Embryonic facial prominence (tissue), 1 donor: Measurements from ENCODE around the gene FAM110A.
"Not testable (repeated sequence)": the region's sequence is repeated elsewhere in the genome, so short reads cannot be mapped to it uniquely, and the experiment has no call there.

Source experiments
- DNase-seq: peaks from one replicate; pipeline ENCODE4 v3.0.0-alpha.2; 2016; ENCODE audit errors: extremely low spot score

The FAM110A gene

DNA sequence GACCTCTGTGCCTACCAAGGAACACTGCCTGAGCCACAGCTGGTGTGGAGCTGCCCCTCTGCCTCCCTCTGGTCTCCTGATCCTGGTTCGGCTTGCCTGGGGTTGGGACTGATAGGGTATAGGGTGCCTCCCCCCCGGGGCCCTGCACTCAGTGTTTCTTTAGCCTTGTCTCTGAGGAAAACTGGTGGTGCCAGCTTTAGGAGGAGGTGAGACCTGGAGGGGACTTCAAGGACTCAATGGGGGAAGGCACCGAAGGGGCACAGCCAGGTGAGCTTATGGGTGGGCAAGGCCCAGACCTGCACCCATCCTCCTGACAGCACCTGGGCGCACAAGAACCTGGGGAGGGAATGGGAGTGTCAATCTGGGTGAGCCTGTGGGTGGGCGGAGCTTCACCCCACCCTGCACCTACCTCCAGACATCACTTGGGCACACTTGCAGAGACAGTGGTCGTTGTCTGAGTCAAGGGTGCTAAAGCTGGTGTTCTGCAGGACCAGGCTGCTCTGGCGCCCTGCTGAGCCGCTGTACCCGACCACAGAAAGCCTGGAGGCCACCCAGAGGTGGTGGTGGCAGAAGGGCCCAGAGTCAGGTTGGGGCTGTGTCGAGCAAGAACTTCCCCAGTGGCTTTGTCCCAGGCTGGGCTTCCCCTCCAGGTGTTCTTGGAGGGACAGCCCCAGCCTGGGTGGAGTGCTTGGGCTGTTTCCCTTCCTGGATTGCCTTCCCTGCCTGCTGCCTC, 40.5 kb downstream of the FAM110A start:
- DNase-seq, result no peak

DNA sequence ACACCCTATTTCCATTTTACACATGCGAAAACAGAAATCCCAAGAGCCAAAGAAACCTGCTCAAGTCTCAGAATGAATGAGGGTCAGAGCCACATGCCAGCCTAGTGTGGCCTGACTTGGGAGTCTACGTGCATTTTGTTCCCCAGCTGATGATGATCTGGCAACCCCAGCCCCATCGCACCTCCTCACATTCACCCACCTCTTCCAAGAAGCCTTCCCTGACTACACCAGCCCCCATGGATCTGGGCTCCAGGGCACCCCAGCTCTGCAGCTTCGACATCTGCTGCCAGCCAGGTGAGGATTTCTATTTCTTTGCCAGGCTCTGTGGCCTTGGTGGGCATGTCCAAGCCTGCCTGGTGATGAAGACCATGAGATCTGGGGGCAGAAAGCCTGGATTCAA, 41.6 kb downstream of the FAM110A start:
- no peak for DNase-seq

DNA sequence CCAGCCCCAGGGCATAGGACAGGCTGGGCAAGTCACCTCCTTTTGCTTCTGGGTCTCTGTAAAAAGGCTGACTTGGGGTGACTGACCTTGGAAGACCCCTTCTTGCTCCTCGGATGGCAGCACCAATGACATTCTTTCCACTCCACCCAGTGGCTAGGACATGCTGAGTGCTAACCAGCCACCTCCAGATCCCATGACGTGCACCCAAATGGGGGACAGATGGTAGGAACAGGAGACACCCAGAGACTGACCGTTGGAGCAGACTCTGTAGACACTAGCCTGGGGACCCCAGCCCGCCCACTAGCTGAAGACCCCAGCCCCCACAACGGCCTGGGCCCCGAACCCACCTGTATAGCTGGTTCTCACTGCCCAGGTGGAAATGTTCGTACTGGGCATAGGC, 44.3 kb downstream of the FAM110A start:
- no peak for DNase-seq

DNA sequence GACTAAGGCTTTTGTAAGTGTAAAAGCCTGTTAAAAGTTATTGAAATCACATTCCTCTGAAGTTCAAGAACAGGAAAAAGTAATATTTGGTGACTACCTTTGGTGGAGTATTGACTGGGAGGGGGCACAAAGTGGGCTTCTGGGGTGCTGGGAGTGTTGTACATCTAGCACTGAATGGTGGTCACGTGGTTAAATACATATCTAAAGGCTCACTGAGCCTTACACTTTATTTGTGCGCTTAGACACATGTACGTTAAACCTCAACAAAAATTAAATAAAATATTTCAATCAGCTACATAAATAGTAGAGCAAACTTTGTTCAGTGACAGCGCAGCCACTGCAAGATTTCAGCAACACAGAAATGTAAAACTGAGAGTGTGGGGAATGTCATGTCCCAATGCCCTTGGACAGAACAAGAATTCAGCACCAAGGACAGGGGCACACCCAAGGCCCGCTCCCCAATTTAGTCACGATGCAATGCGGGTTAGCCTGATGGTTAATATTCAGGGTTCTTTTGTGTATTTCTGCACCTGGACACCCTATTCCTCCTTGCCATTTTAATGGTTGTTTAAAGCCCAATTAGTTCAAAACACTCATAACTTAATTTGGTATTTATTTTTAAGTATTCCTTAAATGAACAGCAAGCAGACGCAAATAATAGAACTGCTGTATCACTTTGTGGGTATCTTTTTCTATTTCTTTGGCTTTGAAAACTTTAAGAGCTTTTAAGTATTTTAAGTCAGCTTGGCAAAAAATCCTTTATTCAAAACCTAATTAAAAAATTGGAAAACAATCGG, 45.2 kb downstream of the FAM110A start:
- DNase-seq, result peak; percentile 16

DNA sequence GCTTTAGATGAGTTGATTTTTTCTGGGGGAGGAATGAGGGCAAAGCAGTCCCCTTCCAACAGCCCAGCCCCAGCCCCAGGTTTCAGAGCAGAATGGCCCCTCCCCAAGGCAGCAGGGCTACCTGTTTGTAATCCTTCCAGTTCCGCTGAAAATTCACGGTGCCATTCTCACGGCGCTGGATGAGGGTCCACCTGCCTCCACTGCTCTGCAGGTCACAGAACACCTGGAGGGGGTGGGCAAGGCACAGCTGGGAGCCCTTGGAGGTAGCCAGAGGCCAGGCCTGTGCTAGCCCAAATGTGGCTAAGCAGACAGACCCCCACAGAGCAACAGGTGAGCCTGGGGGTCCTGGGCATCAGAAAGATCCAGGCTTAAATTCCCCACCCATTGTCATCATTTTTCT, 46.1 kb downstream of the FAM110A start:
- no peak for DNase-seq

DNA sequence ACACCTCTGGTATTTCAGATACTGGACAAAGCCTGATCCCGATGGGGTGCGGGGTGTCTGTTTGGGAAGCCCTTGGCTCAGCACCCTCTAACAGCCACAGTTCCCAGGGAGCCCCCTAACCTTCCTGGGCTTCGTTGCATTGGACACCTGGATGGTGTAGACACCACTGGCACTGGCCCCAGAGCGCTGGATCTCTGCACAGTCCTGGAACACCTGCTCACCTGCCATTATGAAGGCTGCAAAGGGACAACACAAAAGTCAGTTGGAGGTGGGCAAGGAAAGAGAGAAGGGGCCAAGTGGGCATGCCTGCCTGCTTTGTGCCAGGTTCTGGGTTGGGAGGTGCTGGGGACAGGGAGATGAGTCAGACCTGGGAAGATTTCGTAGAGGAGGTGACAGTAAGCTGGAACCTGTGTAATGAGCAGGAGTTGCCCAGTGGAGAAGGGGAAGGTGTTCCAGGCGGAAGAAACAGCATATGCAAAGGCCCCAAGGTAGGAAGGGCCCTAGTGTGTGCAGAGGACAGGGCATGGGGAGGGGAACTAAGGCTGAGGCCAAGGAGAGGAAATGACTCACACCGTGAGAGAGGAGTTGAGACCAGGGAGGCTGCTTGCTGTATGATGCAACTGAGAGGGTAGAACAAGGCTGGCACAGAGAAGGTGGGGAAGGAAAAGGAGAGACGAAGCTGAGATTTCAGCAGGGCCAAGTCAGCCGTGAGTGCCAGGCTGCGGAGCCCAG, 47.7 kb downstream of the FAM110A start:
- no peak for DNase-seq

DNA sequence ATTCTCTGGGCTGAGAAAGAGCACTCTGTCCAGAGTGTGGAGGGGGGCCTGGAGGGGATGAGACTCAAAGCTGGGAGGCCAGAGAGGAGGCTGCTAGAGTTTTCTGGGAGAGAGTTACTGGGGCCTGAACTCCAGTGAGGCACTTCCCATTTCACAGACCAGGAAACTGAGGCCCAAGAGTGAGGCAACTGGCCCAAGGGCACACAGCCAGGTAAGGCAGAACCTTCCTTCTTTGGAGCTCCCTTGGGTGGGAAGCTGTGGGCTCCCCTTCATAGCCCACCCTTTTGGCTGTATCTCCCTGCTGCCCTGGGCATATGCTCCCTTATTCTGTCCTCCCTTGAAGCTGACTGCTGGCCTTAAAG, 48.2 kb downstream of the FAM110A start:
- no peak for DNase-seq

DNA sequence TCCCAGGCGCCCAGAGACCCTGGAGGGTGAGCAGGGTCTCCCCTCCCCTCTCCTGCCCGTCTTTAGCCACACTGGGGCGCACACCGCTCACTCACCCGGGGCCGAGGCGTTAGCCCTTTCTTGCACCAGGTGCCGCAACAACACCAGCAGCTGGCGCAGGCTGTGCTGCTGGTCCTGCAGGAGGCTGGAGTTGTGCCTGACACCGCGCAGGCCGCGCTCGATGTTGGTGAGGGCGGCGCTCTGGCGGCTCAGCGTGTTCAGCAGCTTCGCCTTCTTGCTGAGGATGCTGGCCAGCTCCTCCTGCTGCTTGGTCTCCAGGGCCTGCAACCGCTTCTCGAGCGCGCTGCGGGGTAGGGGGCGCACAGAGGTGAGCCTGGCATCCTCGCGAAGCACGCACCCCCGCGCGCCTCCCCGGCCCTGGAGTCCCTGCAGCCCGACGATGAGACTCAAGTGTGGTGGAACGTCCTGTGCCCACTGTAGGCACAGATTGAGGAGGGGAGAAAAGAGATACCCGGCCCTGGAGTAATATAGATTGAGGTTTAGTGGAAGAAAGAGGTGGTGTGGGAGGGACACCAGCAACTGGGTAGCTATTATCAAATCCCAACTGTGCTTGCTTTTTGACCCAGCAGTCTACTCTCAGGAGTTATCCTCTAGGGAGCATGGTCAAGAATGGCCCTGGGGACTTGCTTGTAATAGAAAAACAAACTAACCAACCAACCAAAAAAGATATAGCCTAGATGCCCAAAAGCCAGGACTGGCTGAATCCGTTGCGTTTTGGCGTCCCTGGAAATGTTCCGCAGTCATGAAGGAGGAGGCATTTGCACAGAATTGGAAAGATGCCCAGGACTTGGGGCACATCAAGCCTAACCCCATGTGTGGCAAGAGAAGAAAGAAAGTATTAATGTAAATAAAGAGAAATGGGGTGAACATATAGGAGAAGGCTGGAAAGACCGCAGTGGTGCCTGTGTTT, 51.8 kb downstream of the FAM110A start:
- no peak for DNase-seq

DNA sequence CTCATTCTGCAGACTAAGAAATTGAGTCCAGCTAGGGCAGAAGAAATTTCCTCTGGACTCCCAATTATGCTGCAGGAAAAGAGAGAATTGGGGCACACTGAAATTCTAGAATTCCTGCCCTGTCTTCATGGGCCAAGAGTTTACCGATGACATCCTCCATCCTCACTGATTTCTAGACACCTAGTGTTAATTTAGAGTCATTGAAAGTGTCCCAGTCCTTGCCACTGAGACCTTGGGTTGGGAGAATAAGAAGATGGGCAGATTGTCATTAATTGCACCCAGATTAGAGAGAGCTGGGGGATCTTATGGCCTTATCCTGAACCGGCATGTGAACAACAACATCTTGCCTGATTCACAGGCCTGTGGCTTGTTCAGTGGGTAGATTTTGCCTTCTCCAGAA, 53.6 kb downstream of the FAM110A start:
- DNase-seq, result no peak

DNA sequence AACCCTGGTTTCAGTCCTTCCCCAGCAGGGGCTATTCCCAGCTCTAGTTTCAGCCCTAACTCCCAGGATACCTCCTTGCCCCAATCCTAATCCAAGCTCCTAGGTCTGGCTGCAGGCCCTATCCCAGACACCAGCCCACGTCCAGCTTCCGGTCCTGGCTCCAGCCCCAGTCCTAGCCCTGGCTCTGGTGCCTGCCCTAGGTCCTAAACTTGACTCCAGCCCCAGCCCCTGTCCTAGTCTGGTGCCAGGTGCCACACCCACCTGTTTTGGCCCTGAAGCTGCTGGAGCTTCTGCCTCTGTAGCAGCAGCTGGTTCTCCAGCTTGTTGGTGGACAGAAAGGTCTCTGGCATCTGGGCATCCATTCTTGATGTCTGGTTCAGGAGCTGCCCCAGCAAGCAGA, 54.5 kb downstream of the FAM110A start:
- no peak for DNase-seq

DNA sequence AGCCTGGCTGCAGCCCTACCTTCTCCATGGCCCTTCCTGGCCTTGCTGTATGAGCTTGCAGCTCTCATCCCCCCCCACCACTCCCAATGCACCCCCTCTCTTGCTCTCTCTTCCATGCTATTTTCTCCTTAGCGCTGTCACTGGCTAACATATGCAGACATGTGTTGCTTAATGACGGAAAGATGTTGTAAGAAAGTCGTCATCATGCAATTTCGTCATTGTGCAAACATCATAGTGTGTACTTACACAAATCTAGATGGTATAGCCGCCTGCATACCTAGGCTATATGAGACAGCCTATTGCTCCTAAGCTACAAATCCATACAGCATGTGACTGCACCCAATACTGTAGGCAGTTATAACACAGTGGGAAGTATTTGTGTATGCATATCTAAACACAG, 55.6 kb downstream of the FAM110A start:
- no peak for DNase-seq

DNA sequence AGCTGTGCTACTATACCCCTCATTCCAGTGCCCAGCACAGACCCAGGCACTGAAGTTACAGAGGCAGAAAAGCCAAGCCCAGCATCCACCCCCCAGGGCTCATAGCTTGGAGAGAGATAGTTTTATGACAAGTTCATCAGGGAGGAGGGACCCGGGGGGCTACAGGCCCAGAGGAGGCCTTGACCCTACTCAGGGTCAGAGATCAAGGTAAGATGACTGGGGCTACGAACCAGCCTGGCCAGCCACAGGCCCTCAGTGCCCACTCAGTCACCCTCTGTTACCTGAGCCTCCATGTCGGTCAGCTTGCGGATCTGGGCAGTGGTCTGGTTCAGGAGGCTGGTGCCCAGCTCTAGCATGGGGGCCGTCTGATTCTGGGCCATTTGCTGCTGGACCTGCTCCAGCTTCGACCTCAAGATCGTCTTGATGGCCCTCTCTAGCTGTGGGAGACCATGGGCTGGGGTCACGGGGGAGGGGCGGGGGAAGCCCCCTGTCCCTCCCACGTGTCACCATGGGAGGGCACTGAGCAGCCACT, 56.5 kb downstream of the FAM110A start:
- no peak for DNase-seq

DNA sequence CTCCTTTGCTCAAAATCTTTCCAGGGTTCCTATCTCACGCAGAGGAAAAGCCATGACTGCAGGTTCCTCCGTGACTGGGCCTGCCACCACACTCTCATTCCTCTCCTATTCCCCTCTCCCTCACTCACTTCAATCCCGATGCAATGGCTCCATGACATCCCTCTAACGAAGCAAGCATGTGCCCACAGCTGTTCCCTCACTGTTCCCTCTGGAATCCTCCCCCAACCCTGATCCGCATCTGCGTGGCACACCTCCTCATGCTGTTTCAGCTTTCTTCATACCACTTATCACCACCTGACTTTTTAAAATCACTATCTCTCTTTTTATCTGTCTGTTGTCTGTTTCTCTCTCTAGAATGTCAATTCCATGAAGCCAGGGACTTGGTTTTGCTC, 57.1 kb downstream of the FAM110A start:
- no peak for DNase-seq

DNA sequence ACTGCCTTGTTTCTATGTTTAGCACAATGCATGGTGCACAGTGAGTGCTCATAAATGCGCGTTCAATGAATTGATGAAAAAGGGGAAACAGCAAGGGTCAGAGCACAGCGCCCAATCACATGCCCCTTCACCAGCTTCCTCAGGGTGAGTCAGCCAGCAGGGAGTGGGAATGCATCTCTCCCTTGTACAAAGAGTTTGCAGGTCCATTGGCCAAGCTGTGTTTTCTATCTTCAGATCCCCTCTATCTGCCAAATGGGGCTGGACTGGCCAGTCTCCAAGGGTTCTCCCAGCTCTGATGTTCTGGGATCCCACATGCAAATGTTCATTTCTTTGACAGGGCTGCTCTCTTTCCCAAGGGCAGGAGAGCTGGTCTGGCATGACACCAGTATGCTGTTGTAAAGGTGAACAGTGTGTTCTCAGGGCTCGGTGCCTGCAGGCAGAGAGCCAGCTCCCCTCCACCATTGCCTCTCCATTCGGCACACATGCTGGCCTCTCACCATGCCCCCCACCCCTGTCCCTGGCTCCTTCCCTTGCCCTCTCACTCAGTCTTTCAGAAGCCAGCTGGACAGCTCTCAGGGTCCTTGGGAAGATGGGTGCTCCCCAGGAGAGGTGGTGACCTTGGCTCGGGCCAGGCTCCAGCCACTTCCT, 57.7 kb downstream of the FAM110A start:
- DNase-seq, result no peak

DNA sequence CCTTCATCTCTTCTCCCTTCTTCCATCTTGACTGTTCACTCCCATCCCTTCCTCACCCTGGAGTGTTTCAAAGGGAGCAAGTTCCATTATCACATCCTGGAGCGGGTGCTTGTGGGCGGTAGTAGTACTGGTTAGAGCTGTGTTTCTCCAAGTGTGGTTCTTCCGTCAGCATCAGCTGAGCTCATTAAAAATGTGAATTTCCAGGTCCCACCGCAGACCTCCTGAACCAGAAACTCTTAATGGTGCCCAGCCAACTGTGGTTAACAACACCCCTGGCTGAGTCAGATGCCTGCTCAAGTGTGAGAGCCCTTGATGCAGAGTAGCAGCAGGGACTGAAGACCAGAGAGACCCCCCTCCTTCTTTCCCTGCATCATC, 58.2 kb downstream of the FAM110A start:
- no peak for DNase-seq

DNA sequence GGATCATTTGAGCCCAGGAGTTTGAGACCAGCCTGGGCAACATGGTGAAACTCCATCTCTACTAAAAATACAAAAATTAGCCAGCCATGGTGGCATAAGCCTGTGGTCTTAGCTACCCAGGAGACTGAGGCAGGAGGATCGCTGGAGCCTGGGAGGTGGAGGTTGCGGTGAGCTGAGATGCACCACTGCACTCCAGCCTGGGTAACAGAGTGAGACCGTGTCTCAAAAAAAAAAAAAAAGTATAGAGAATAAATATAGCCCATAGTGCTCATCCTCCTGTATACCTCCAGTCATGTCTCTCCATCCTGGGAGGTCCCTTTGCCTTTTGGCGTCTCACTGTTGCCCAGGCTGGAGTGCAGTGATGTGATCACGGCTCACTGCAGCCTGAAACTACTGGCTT, 58.9 kb downstream of the FAM110A start:
- DNase-seq, result not testable (repeated sequence)
